Neural progenitor cell (in vitro differentiated cells): ENCODE measurements around the gene BSN. TPM values are rescaled to one million over a fixed set of nuclear protein-coding genes. Genes with fewer than 3 reads are reported as not detected.
A peak's percentile ranks its signal among the peaks of the same experiment; 100 is the strongest.
"Not testable (repeated sequence)": the region's sequence is repeated elsewhere in the genome, so short reads cannot be mapped to it uniquely, and the experiment has no call there.

Experiments used
- DNase-seq: peaks from one replicate; pipeline ENCODE4 v3.0.0-alpha.2; 2016; ENCODE audit warnings: low spot score
- H2AFZ ChIP-seq: fragments of 200-600 bp; sonication (generic); replicated peaks from 2 replicates; pipeline ENCODE4 v1.6.1; 2016; ENCODE audit warnings: antibody characterized with exemption
- H3F3A ChIP-seq: fragments of 200-600 bp; sonication (generic); 2 replicates; pipeline ENCODE4 v1.6.1; 2016; ENCODE audit warnings: antibody characterized with exemption, low read depth
- H3K27ac ChIP-seq: fragments of 200-600 bp; sonication (generic); 2 replicates; pipeline ENCODE4 v1.5.1; 2016; ENCODE audit warnings: mild to moderate bottlenecking
- H3K27me3 ChIP-seq: fragments of 200-600 bp; sonication (generic); 2 replicates; pipeline ENCODE4 v1.6.1; 2016; ENCODE audit warnings: mild to moderate bottlenecking, moderate library complexity
- H3K36me3 ChIP-seq: fragments of 200-600 bp; sonication (generic); 2 replicates; pipeline ENCODE4 v1.5.1; 2016
- H3K4me1 ChIP-seq: fragments of 200-600 bp; sonication (generic); 2 replicates; pipeline ENCODE4 v1.6.1; 2016; ENCODE audit warnings: mixed run types
- H3K4me2 ChIP-seq: fragments of 200-600 bp; sonication (generic); 2 replicates; pipeline ENCODE4 v1.6.1; 2016
- H3K4me3 ChIP-seq: fragments of 200-600 bp; sonication (generic); 2 replicates; pipeline ENCODE4 v1.5.1; 2016
- H3K79me2 ChIP-seq: fragments of 200-600 bp; sonication (generic); 2 replicates; pipeline ENCODE4 v1.6.1; 2016; ENCODE audit warnings: low read depth
- H3K9ac ChIP-seq: fragments of 200-600 bp; sonication (generic); 2 replicates; pipeline ENCODE4 v1.6.1; 2016
- H3K9me3 ChIP-seq: fragments of 200-600 bp; sonication (generic); 2 replicates; pipeline ENCODE4 v1.5.1; 2016; ENCODE audit warnings: low read depth
- H4K20me1 ChIP-seq: fragments of 200-600 bp; sonication (generic); 2 replicates; pipeline ENCODE4 v1.6.1; 2016; ENCODE audit warnings: low read depth
- H3K27ac Mint-ChIP-seq: 3 replicates; pipeline ENCODE4 v1.8.0; 2021; ENCODE audit warnings: mixed read lengths
- H3K27me3 Mint-ChIP-seq: 2 replicates; pipeline ENCODE4 v1.8.0; 2022; ENCODE audit warnings: low read depth, mild to moderate bottlenecking, inconsistent platforms, moderate library complexity, mixed read lengths; ENCODE audit not compliant: insufficient read depth
- H3K36me3 Mint-ChIP-seq: 3 replicates; pipeline ENCODE4 v1.8.0; 2021; ENCODE audit warnings: mixed read lengths
- H3K4me1 Mint-ChIP-seq: 3 replicates; pipeline ENCODE4 v1.8.0; 2021; ENCODE audit warnings: mixed read lengths
- H3K4me3 Mint-ChIP-seq: 3 replicates; pipeline ENCODE4 v1.8.0; 2021; ENCODE audit warnings: mild to moderate bottlenecking, moderate library complexity, mixed read lengths
- H3K9me3 Mint-ChIP-seq: 3 replicates; pipeline ENCODE4 v1.8.0; 2020; ENCODE audit warnings: mixed read lengths
- EZH2phosphoT487 ChIP-seq: fragments of 200-600 bp; sonication (generic); IDR thresholded peaks from 2 replicates; pipeline ENCODE4 v1.6.1; 2017; ENCODE audit warnings: antibody characterized with exemption
- total RNA-seq: library from RNA; depleted of rRNA; stranded (reverse); fragments of >200 nt; gene quantifications from 2 replicates; pipeline ENCODE4 v1.2.3, GENCODE V29; 2015; ENCODE audit warnings: low replicate concordance
- TF ChIP-seq, protein P1 (sequence below): fragments of 200-600 bp; sonication (generic); IDR thresholded peaks from 2 replicates; pipeline ENCODE4 v1.5.1; 2017; ENCODE audit warnings: antibody characterized with exemption, mild to moderate bottlenecking

Gene BSN
- total RNA-seq, 1 donor from 2014 or later, result 0.17 TPM

DNA sequence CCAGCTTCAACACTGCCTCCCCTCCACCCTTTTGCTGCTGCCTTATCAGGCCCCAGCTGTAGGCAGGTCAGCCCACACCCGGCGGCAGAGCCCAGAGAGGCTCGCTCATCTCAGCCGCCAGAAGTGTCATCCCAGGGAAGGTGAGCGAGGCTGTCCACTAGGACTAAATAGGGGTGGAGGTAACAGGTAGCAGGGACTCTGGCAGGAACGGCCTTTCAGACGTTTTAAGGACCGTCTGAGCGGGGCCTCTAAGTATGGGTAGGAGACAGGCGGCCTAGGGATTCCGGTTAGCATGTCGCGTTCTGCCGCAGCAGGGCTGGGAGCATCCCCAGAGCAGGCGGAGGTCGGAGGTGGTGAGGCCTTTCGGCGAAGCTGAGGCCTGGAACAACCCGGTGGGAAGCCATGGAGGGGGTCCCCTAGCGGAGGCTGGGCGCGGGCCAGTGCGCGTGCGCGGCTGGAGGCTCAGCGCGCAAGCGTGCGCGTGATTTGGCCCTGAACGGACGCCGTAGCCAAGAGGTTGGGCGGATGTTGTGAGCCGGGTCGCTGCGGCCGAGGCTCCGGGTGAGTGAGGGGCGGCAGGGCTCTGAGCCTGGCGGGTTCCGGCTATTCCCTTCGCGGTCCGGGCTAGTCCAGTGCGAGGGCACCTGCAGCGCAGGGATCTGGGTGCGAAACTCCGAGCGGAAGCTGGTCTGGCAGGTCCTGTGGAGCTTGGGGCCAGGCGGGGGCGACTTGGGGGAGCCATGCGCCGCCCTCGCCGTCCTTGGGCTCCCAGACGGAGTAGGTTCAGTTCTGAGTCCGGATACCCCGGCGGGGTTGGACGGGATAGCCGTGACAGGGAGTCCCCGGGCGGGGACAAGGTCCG, 135.0 kb downstream of the BSN start, which contains the start of the genes MST1 and RNF123:
Gene MST1 (minus strand): TSS at position 429 of the 862 bp plus-strand sequence. CDS start 783 bp downstream, outside the sequence.
Gene RNF123 (plus strand): TSS at position 512 of the 862 bp plus-strand sequence. CDS start 1,609 bp downstream, outside the sequence.
- no peaks in the 10 kb centered on the region for H3K9me3 ChIP-seq
- no peaks in the 10 kb centered on the region for H3K36me3 ChIP-seq
- H3K9ac ChIP-seq, result peak within 1 kb of the TSS; percentile 66
- peak within 1 kb of the TSS; percentile 73 for H3K4me3 ChIP-seq
- TF ChIP-seq EZH2phosphoT487, result no peak
- TF ChIP-seq, protein P1, sequence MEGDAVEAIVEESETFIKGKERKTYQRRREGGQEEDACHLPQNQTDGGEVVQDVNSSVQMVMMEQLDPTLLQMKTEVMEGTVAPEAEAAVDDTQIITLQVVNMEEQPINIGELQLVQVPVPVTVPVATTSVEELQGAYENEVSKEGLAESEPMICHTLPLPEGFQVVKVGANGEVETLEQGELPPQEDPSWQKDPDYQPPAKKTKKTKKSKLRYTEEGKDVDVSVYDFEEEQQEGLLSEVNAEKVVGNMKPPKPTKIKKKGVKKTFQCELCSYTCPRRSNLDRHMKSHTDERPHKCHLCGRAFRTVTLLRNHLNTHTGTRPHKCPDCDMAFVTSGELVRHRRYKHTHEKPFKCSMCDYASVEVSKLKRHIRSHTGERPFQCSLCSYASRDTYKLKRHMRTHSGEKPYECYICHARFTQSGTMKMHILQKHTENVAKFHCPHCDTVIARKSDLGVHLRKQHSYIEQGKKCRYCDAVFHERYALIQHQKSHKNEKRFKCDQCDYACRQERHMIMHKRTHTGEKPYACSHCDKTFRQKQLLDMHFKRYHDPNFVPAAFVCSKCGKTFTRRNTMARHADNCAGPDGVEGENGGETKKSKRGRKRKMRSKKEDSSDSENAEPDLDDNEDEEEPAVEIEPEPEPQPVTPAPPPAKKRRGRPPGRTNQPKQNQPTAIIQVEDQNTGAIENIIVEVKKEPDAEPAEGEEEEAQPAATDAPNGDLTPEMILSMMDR, result peak; percentile 34
- H3F3A ChIP-seq, result peaks cover 19% of the 10 kb centered on the region
- peak within 1 kb of the TSS; percentile 91 for H3K4me2 ChIP-seq
- peaks cover 8% of the 10 kb centered on the region for H3K4me1 ChIP-seq
- peak; percentile 97 for DNase-seq
- H4K20me1 ChIP-seq, result peaks cover 5% of the 10 kb centered on the region
- peak within 1 kb of the TSS; percentile 75 for H2AFZ ChIP-seq
- H3K79me2 ChIP-seq, result peaks cover 18% of the 10 kb centered on the region
- Mint-ChIP-seq H3K27me3 (no peaks in the 10 kb centered on the region), H3K9me3 (no peaks in the 10 kb centered on the region), H3K27ac (peak within 1 kb of the TSS; percentile 99), H3K36me3 (peaks cover 4% of the 10 kb centered on the region), H3K4me3 (peak within 1 kb of the TSS; percentile 95), H3K4me1 (peaks cover 20% of the 10 kb centered on the region)
- H3K27ac ChIP-seq, result no peak within 1 kb of the TSS
- H3K27me3 ChIP-seq, result peaks cover 19% of the 10 kb centered on the region

DNA sequence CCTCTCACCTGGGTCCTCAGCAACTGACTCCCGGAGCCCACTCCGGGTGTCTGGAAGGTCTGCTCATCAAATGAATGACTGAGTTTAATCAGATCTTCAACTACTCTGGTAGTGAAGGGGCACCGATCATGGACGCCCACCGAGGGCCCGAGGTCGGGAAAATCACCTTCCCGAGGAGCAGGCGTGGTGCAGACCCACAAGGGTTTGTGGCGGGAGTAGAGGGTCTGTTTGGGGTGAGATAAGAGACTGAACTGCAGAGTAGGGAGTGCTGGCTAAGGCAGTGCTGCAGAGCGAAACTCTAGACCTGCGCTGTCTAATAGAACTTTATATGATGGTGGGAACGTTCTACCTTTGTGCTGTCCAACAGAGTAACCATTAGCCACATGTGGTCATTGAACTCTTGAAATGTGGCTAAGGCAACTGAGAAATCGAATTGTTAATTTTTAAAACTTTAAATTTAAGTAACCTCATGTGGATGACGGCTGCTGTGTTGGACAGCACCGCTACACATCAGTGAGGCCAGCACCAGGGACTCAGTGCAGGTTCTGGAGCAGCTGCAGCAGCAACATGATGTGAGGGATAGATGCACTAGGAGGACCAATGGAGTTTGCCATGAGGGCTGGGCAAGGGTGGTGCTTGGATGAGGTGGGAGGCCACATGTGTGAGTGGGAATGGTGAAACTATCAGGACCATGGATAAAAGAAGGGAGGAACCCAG, 135.8 kb downstream of the BSN start:
- not testable (repeated sequence) for H3K27me3 Mint-ChIP-seq, H3K9me3 ChIP-seq, H3K4me1 ChIP-seq, DNase-seq, H3K27ac ChIP-seq, H3K36me3 Mint-ChIP-seq, H3K9me3 Mint-ChIP-seq, H3K36me3 ChIP-seq, H4K20me1 ChIP-seq
- Mint-ChIP-seq H3K4me3 (peak overlapping the region; percentile 95), H3K4me1 (peaks cover 20% of the 10 kb centered on the region), H3K27ac (peak overlapping the region; percentile 84)
- Histone ChIP-seq H3K79me2 (peaks cover 18% of the 10 kb centered on the region), H2AFZ (peak overlapping the region; percentile 20), H3K27me3 (peaks cover 14% of the 10 kb centered on the region), H3K4me2 (peak overlapping the region; percentile 91), H3F3A (peaks cover 19% of the 10 kb centered on the region), H3K4me3 (peak overlapping the region; percentile 73), H3K9ac (peak overlapping the region; percentile 66)

DNA sequence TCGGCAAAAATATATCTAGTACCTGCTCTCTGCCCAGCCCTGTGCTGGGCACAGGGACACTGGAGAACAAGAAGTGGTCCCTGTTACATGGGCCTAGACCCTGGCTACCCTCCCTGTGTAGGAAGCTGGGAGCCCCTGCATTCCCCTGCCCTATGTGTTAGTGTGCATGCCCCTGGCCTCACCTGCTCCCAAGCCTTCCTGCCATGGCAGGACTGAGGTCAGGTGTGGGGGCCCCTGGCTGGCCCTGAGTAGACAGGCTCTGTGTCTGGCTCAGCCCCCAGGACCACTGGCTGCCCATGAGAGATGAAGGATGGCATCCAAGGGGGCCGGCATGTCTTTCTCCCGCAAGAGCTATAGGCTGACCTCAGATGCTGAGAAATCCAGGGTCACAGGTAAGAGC, 136.6 kb downstream of the BSN start:
- peaks cover 18% of the 10 kb centered on the region for H3K79me2 ChIP-seq
- H3F3A ChIP-seq, result peaks cover 19% of the 10 kb centered on the region
- not testable (repeated sequence) for H3K27me3 ChIP-seq, H2AFZ ChIP-seq, H3K4me1 ChIP-seq, H3K27me3 Mint-ChIP-seq, H3K4me3 ChIP-seq, H3K36me3 ChIP-seq, DNase-seq, H3K9ac ChIP-seq, H3K27ac ChIP-seq, H4K20me1 ChIP-seq, H3K9me3 Mint-ChIP-seq, H3K36me3 Mint-ChIP-seq, H3K27ac Mint-ChIP-seq, H3K9me3 ChIP-seq
- peak overlapping the region; percentile 91 for H3K4me2 ChIP-seq
- peak overlapping the region; percentile 95 for H3K4me3 Mint-ChIP-seq
- H3K4me1 Mint-ChIP-seq, result peaks cover 20% of the 10 kb centered on the region

DNA sequence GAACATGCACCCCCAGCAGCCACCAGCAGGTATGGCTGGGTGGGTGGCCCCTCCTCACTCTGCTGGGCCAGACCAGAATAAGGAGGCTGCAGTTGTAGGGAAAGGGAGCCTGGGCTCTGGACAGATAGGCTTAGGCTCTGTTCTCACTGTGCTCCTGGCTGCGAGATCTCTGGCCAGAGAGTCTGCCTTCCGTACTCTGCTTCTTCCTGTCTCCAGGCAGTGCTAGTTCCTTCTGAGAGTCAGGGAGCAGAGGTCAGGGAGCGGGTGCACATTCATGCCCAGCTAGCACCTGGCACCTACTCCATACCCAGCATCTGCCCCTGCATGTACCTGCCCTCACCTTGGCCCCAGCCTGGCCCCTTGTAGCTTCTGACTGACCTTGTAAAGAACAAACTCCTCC, 137.2 kb downstream of the BSN start:
- H2AFZ ChIP-seq, H3K9me3 ChIP-seq, H3K27me3 ChIP-seq, H3K36me3 ChIP-seq, H4K20me1 ChIP-seq, H3K4me3 ChIP-seq, H3K4me3 Mint-ChIP-seq, H3K27ac ChIP-seq, H3K36me3 Mint-ChIP-seq, H3K9ac ChIP-seq, H3K4me2 ChIP-seq, H3K27me3 Mint-ChIP-seq, DNase-seq, H3K4me1 ChIP-seq, H3K9me3 Mint-ChIP-seq, H3K27ac Mint-ChIP-seq: not testable (repeated sequence)
- H3F3A ChIP-seq, result peaks cover 19% of the 10 kb centered on the region
- peaks cover 18% of the 10 kb centered on the region for H3K79me2 ChIP-seq
- H3K4me1 Mint-ChIP-seq, result peaks cover 20% of the 10 kb centered on the region

DNA sequence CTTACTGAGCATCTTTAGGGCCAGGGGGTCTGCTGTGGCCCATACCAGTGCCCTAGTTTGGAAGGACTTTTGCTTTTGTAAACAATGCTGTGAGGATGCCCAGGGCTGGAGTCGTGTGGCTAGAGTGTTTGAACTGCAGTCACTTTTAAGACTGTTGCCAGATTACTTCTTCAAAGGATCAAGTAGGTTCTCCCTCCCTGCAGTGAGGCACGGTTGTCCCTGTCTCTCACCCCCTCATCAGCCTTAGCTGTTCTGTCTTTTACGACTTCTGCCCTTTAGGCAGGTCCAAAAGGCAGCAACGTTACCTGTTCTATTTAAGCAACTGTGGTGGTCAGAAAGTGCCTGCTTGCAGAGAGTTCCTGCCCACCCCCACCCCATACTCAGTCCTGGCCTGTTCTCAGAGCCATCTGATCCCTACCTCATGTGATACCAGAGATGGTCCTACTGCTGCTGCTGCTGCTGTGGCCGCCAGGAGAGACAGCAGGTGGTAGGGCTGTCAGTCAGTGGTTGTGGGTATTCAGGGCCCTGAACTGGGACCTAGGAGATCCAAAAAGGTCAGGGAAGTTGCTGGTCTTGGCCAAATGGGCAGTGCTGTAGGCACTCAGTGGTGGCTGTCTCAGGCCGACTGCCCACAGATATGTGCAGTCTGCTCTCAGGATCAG, 140.3 kb downstream of the BSN start:
- not testable (repeated sequence) for H3K27ac Mint-ChIP-seq, DNase-seq, H3K9me3 ChIP-seq, H3K27me3 Mint-ChIP-seq, H2AFZ ChIP-seq, H3K9me3 Mint-ChIP-seq, H3K4me3 ChIP-seq, H3K27ac ChIP-seq, H3K9ac ChIP-seq, H3K36me3 Mint-ChIP-seq, H3K4me3 Mint-ChIP-seq, H3F3A ChIP-seq, H3K36me3 ChIP-seq, H3K27me3 ChIP-seq, H4K20me1 ChIP-seq, H3K4me1 ChIP-seq, H3K4me2 ChIP-seq
- peaks cover 13% of the 10 kb centered on the region for H3K4me1 Mint-ChIP-seq
- H3K79me2 ChIP-seq, result peaks cover 18% of the 10 kb centered on the region

DNA sequence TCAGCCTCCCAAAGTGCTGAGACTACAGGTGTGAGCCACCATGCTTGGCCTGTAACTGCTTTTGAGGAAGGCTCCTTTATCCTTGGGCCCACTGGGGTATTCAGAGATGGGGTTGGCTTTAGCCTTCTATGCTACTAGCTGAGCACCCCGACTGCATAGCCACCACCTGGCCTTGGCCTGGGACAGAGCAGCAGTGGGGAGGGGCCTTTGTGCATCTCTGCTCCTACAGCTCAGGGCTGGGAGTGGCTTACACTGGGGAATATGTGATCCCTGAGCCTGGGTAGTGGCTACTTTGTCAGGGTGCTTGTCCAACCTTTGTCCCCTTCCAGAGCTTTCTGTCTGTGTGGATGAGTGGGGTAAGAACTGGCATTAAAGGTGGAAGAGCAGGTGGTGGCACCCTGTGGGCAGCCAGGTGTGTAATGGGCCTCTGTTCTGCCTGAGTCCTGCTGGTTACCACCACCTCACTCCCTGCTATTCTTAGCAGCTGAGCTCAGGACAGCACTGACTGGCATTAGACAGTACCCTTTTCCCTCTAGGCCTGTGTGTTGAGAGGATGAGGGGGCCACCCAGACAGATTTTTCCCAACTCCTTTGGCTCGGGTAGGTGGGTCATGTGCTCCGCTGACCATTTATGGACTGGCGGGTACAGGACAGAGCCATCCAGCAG, 141.2 kb downstream of the BSN start:
- H3K36me3 Mint-ChIP-seq, H3K4me1 Mint-ChIP-seq, H3K4me2 ChIP-seq, H3K27ac Mint-ChIP-seq, H4K20me1 ChIP-seq, H3K4me1 ChIP-seq, H3K27me3 ChIP-seq, H3K4me3 Mint-ChIP-seq, DNase-seq, H3F3A ChIP-seq, H3K27ac ChIP-seq, H3K4me3 ChIP-seq, H3K9ac ChIP-seq, H3K79me2 ChIP-seq, H3K9me3 ChIP-seq, H3K27me3 Mint-ChIP-seq, H2AFZ ChIP-seq, H3K9me3 Mint-ChIP-seq, H3K36me3 ChIP-seq: not testable (repeated sequence)
